GM18498 (cell line): ENCODE data around the gene FGF7.
"Not testable (repeated sequence)": the region's sequence is repeated elsewhere in the genome, so short reads cannot be mapped to it uniquely, and the experiment has no call there.

Experiments
- ATAC-seq: cut with Tn5 transposase; IDR thresholded peaks from one replicate; pipeline ENCODE4 v1.9.1; 2021; ENCODE audit warnings: mild to moderate bottlenecking, moderate library complexity; ENCODE audit not compliant: unreplicated experiment

FGF7 gene

DNA sequence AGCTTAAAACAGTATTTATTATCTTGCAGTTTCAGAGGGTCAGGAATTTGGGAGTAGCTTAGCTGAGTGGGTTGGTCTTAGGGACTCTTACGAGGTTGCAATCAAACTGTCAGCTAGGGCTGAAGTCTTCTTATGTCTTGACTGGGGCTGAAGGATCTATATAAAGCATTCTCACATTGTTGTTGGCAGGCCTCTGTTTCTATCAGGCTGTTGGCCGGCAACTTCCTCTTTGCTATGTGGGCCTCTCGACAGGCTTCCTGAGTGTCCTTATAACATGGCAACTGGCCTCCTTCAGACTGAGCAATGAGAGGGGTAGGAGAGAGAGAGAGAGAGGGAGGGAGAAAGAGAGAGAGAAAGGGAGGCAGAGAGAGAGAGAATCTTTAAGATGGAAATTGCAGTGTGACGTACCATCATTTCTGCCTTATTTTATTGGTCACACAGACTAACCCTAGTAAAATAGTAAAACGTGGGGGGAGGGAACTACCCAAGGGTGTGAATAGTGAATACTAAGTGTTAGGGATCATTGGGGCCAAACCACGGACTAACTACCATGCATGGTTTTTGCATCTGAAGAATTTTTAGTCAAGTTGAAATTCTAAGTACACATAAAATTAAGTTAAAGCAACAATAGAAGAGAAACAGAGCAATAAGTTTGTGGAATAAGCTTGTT is 16.1 kb downstream of the FGF7 start:
- peak; percentile 95 for ATAC-seq

DNA sequence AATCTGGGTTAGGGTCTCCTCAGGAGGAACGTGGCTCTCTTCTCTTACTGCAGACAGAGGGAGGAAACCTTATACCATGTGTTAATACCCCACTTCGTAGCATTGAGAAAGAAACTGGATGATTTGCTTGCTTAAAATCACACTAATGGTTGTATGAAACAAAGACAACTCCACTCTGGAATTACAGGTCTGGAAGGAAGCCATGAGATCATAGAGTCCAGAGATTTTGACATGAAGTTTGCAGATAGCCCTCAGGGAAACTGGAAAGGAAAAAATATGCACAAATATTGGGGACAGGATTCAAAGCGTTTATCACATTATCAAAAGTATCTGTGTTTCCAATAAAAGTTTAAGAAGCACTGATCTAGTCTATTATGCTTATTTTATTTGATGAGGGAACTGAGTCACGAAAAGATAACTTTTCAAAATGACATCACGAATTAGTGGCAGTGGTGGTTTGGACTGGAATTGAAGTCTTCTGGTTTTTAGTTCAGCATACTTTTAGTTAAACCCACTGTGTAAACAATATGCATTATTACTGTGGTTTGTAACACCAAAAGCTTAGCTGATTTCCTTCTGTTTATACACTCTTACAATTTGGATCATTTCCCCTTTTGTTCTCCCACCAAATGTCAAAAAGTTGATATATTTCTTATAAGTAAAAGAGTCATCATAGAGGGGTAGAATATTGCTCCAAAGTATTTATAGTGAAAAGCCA is 16.8 kb downstream of the FGF7 start:
- ATAC-seq, result no peak

DNA sequence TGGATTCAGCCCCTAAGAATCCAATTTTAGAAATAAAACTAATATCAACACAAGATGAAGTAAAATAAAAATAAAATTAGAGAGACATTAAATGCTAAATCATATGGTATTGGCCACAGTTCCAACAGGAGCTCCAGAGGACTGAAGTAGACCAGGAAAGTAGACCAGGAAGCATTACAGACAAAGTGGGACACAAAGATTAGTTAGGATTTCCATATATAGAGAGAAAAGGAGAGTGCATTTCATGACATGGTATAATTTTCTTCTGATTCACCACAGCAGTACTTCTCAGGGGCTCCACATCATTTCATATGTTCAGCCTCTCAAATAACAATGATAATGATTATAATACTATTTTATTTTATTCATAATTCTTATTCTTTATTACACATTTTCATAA is 18.3 kb downstream of the FGF7 start:
- ATAC-seq, result no peak

DNA sequence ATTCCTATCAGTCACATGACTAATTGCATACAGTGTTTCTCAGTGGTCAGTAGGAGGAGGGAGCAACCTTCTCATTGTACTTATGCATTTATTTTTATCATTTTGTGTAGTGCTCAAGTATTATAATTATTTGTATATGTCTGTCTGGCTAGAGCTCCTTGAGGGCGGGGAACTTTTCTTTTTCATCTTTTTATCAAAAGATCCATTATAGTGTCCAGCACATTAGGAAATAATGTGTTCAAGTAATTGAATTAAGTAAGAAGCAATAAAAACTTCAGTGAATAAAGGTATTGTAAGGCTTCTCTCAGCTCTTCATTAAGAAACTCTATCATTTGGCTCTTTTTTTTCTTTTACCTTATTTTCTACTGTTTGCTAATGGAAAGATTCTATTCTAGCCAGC is 18.8 kb downstream of the FGF7 start:
- no peak for ATAC-seq

DNA sequence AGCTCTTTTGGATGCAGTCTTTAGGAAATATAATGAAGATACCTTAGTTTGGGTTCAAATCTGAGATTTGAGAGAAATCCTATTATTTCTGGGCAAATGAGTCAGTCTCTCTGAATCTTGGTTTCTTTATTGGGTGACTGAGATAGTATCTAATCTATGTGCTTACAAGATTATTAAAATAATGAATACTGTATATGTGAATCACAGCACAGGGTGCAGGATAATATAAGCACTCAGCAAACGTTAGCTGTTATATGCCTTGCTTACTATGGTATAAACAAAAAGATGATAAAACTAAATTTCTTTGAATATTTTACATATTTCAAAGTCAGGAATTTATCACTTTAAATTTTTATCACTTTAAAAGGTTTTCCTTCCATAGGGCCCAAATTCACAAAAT is 29.6 kb downstream of the FGF7 start:
- ATAC-seq, result no peak

DNA sequence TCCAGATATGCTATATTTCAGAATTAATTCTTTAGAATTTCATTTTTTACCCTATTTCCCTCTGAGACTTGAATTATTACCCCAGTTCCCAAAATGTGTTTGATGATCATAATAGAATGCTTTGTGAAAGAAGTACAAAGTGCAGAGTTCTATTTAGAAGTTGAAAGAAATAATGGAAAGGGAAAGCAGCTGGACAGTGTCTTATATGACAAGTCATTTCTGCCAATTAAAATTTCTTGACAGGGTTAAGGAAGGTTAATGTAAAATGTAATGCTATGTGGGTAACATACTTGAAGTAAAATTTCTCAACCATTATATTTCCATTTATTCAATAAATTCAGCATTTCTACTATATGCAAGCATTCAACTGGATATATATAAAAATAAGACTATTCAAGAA is 33.1 kb downstream of the FGF7 start:
- ATAC-seq, result no peak

DNA sequence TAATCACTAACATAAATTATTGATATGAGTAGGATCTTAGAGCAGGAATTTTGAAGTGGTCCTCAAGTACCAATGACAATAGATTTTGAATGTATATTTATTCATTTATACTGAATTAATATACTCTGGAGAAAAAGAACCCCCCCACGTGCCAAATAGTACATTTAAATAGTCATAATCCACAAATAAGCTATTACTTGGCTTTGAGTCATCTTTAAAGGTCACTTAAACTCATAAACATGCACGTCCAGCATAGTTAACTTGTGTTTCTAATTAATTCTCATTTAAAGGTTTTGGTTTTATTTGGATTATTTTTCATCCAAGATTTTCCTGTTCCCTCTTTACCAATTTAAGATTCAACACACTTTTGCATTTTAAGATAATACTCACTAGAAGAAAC is 35.1 kb downstream of the FGF7 start:
- ATAC-seq, result no peak

DNA sequence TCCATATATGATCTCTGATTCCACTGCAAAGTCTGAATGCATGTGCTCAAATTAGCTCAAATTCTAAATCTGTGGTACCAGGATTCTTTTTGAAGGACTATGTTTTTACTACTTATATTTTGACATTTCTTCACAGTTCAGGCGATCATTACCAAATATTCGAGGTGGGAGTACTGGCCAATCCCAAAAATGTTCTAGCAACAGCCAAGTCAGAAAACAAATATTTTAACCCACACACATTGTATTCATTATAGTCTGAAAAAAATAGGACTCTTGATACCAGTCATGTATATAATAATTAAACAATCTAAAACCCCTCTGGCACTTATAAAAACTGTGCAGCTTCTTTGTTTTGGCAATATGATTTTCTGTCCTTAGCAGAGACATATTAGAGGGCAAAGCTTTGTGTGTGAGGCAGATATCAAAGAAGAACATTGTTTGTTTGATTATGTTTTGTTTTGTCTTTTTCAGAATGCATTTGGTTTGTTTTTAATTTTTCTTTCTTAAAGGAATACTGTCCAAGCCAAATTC is 37.4 kb downstream of the FGF7 start:
- ATAC-seq, result no peak

DNA sequence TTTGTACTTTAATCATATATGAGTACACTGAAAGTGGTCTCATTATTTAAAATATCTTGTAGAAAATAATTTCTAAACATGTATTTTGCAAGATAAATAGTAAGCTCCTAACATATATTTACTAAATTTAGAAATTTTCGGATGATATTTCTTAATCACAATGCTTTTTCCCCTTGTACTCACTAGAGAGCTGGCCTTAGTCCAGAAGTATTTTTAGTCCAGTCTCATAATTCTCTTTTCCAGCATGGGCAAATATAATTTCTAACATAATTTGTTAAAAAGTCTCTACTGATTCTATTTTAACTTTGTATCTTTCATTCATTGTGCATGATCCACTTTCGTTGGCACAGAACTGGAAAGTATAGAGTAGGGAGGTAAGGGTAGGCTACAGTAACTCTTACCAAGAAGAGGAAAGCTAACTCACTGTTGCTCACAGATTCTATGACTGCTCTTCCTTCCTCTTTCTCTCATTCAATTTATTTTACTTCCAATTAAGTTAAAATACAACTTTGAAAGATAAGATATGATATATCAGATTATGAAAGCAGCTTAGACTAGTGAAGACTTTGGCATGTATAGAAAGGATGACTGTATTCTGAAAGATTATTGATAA is 39.3 kb downstream of the FGF7 start:
- ATAC-seq, result no peak

DNA sequence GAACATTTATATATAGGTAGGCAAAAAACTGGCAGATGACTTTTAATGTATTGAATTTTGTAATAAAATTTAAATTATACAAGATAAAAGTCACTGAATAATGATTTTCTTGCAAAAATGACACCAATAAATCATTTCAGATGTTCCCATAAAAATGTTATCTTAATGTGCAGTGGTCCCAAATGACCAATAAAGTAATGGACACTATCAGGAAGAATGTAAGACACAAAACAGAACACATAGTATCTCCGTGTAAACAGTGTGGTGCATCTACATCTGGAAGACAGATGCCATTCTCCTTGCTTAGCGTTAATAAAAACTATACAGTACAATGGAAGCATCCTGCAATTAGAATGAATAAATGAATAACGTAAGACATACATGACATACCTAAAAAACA is 41.5 kb downstream of the FGF7 start:
- no peak for ATAC-seq

DNA sequence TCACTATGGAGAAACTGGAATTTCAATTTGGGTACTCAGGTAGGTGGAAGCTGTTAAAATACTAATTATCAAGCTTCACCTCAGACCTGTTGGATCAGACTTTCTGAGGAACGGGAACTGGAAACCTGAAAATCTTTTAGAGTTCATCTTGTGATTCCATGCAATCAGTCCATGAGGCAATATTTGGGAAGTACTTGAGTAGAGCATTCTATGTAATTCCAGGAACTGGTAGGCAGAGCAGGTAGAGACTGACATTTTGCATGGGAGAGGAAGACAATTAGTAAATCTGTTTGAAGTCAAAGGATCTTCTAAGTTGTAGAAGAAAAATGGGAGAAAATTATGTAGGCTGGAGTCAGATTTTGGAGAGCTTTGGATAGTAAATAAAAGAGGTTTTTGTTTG is 43.1 kb downstream of the FGF7 start:
- ATAC-seq, result no peak

DNA sequence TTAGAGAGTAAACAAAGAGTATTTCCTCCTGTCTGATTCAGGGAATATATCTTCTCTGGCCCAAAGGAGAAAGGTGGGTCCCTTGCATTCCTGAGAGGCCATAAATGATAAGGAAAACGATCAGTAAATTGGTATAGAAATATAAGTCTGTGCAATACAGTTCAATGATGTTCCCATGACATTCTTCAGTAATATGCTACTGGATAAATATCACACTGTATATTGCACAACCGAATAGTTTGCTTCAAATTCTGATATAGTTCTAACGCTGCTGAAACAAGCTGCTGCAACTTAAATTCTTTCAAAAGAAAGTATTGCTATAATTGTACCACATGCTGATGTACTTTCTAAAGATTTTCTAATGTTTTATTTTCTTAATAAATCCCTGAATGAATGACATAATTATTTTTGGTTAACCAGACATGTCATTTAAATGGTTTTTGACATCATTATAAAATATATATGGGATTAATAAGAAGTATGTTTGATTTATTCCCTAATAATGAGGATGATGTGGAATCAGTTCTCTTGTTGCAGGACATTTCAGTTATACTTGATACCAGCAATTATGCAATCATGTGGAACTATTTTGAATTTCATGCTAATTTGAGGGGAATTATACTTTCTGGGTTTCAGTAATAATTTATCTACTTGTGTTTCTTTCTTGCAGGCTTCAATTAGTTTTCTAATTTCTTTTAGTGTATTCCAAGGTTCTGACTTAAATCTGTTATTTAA is 44.9 kb downstream of the FGF7 start:
- no peak for ATAC-seq

DNA sequence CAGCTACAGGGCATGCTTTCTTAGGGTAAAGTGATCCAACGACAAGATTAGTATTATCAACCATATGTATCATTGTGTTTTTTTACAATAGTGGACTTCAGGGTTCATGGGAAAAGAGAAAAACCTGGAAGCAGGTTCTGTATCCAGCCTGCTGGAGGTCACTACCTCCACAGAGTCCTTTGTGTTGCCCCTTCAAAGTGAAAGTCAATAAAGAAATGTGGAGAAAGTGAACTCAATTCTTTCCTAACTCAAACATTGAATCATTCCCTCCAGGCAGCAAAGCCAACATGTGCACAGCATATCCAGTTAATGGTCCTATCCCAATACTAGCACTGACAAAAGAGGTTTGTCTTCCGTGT is 45.4 kb downstream of the FGF7 start:
- ATAC-seq, result no peak

DNA sequence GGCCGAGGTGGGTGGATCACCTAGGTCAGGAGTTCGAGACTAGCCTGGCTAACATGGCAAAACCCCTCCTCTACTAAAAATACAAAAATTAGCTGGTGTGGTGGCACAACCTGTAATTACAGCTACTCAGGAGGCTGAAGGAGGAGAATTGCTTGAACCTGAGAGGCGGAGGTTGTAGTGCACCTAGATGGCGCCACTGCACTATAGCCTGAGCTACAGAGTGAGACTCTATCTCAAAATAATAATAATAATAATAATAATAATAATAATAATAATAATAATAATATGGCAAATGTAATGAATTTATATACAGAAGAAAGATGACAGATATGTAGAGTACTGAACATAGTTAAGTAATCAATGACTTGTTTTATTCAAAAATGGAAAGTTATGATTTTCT is 48.2 kb downstream of the FGF7 start:
- ATAC-seq, result not testable (repeated sequence)

DNA sequence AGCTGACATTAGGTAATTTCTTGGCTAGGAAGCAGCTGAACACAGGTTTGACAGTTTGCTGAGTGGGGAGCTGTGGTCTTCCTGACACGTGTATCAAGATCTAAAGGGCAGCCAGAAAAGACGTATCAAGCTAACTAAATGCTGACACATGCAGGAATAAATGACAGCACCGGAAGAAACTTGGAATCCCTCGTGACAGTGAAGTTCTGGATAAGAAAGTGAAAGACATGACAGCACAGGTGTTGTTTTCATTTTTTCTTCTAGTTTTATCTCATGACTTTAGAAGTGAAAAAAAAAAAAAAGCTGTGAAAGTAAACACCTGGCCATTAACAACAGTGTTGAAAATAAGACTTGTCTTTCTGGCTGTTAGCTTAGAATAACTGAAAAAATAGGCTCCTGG is 48.7 kb downstream of the FGF7 start:
- ATAC-seq, result peak; percentile 91

DNA sequence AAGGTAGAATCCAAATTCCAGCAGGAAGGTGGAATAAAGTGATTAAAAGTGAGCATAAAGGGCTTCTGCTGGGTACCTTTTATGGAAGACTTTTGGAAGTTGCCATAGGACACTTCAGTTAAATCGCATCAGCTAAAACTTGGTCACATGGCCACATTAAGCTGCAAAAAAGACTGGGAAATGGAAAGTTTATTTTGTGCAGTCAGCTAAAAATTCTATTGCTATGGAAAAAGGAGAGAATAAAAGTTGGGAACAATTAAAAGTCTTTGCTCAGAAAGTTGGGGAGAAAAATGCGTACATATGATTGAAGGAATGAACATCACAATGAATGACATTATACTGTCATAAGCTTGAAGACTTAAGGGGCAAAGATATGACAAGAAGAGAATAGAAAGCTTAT is 49.3 kb downstream of the FGF7 start:
- no peak for ATAC-seq

DNA sequence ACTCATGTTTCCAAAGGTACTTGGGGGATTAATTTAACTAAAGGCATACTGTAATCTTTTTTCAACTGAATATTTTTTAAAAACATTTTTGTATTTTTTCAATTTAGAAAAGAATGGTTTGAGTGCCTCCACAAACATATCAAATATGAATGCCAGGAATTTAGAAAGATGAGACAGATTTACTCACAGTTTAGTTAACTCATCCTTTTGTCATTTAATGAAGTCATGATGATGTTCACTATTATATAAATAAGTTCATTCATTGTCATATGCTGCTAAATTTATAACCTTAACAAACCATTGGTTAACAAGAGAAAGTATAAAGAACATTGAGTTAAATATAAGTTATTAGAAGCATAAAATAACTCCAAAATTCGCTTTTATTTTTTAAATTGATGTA is 50.0 kb downstream of the FGF7 start:
- ATAC-seq, result no peak

DNA sequence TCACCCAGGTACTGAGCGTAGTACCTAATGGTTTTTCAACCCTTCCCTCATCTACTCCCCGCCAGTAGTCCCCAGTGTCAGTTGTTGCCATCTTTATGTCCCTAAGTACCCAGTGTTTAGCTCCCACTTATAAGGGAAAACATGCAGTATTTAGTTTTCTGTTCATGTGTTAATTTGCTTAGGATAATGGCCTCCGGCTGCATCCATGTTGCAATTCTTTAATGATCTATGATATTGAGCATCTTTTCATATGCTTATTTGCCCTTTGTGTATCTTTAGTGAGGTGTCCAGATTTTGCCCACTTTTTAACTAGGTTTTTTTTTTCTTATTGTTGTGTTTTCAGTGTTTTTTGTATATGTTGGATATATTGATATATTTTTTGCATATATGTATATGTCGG is 55.0 kb downstream of the FGF7 start:
- not testable (repeated sequence) for ATAC-seq

DNA sequence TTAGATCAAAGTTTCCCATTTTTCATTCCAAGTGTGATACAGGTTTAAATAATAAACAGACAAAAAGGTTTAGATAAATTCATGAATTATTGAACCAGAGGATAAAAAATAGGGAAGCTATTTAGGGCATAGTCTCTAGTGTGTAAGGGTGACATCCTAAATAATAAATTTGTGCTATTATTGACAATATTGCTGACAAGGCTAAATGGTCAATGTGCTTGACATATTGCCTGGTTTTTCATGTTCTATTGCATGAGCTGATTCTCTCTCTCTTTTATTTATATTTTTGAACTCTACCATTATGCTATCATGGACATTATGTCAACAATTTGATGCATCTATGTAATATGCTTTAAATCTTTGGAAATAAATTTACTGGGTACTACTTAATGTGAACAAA is 55.9 kb downstream of the FGF7 start:
- not testable (repeated sequence) for ATAC-seq

DNA sequence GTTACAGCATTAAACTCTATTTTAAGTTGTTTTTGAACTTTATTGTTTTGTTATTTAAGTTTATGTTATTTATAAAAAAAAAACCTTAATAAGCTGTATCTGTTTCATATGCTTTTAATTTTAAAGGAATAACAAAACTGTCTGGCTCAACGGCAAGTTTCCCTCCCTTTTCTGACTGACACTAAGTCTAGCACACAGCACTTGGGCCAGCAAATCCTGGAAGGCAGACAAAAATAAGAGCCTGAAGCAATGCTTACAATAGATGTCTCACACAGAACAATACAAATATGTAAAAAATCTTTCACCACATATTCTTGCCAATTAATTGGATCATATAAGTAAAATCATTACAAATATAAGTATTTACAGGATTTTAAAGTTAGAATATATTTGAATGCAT is 62.4 kb downstream of the FGF7 start:
- ATAC-seq, result not testable (repeated sequence)

DNA sequence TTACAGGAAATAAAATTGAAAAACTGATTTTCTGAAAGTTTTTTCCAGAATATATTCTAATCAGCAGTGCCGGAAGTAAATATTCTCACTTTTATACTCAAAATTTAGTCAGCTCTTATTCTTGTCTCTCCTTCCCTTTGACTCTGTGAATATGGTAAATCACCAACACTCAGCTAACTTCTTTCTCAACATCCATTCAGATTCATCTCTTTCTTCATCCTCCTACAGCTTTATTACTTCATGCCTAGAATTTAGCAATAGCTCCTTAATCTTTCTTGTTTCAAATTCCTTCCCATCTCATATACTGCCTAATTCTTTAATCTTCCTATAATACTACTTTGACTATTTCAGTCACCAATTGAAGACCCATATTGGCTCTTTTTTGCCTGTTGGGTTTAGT is 67.9 kb downstream of the FGF7 start:
- ATAC-seq, result no peak

DNA sequence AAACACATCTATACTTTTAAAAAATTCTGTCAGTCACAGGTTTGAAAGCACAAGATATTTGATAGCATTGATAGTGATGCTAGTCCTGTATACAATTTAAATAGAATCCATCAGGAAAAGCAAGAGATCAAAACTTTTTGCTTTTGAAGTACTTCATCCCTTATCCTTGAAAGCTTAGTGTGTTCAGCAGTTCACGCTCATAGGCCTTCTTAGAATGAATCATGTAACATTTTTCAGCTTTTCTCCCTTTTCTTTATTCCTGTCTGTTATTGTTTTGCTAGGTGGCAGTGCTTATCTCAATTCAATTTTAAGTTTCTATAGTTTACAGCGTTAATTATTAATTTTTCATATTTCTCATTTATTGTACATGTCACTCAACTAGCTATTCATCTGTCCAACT is 69.1 kb downstream of the FGF7 start:
- no peak for ATAC-seq
